Urothelium cell line (cell line): ENCODE measurements around the gene NR4A1.
A peak's percentile ranks its signal among the peaks of the same experiment; 100 is the strongest.

Experiments used
- DNase-seq: peaks from one replicate; pipeline ENCODE4 v3.0.0; 2011; ENCODE audit warnings: low spot score, mixed read lengths
- FAIRE-seq: peaks from 2 replicates; lab custom pipeline; 2011; peaks lifted over from hg19 to GRCh38; lab: Jason Lieb, UNC

NR4A1 gene

DNA sequence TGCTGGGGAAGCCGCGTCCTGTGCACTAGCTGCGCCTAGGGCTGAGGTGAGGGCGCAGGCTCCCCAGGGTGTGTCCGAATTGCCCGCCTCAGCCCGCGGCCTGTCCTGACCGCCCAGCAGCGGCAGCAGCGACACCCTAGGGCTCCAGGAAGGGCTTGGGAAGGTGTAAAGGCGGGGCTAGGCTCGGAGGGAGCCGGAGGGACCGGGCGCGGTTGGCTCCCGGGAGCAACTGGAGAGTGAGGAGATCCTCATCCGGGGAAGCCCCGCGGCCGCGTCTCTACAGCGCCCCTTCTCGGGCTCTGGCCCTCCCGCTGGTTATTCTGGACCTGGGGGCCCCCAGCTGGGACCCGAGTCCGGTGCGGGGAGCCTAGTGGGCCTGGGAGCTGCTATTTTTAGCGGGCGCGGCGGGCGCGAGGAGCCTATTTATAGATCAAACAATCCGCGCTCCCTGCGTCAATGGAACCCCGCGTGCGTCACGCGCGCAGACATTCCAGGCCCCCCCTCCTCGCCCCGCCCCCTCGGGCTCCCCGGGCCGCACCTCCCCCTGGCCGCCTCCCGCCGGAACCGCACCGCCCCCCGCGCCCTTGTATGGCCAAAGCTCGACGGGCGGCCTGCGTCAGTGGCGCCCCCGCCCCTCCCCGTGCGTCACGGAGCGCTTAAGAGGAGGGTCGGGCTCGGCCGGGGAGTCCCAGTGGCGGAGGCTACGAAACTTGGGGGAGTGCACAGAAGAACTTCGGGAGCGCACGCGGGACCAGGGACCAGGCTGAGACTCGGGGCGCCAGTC, at the start of gene NR4A1:
Gene NR4A1 (plus strand): TSS at position 685 of the 784 bp plus-strand sequence. CDS start 2,887 bp downstream, outside the sequence.
- DNase-seq, result peak; percentile 96
- FAIRE-seq, result peak; percentile 92

DNA sequence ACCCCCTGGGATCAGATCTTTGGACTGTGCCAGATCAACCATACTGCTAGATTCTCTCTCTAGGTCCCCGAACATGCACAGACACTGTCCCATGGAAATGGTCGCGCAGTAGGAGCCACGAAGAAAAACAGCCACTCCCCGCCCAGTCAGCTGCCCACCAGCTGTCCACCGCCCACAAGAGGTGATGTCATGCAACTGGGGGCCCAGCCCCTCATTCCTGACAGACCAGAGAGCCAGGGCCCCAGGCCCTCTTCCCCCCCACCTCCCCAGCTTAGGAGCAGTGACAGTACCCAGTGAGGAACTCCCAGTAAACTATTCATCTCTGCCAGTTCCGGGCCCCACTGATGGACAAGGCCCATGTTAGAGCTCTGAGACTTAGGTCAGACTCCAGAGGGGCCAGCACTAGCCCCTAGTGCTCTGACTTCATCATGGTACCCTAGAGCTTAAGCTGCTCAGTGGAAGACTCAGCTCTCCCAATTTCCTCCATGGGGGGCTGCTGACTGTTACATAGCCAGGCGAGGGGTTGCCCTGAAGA, 48.2 kb upstream of the NR4A1 start:
- FAIRE-seq (no peak), DNase-seq (no peak)

DNA sequence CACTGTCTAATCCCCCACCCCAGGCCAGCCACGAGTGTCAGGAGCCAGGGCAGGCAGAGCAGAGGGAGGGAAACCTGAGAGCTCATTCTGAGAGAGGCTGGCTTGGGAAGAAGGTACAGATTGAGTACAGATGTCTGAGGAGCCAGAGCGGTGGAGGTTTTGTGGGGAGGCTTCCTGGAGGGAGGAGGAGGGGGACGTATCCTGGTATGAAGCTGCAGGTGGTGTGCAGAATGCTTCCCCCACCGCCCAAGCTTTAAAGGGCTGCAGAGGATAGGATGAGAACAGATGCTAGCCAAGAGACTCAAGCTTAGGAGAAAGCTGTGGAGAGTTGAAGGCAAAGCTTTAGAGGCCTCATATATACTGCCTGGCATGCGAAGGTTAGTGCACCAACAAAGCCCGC, 47.7 kb upstream of the NR4A1 start:
- FAIRE-seq, result no peak
- no peak for DNase-seq

DNA sequence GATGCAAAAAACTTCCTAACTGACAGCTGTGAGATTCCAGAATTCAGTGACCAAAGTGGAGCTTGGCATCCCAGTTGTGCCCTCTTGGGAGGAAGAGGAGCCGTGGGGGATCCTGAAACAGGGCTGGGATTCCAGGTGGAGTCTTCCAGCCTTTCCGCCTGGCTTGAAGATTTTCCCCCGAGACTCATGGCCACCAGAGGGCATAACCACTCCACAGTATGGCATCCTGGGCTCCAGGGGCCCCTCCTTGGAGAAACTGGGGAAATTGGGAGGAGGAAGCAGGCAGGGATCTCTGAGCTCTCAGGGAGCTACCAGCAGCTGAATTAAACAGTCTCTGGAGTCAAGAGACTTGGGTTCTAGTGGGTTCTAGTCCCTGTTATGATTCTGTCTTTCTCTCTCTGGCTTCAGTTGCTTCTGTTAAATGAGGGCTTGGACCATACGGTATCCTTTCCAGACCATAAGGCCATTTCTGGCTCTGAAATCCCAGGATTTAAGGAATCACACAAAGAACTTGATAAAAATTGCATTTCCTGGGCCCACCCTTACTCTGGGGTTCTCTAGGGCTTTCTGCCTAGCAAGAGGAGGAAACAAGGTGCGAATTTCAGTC, 47.1 kb upstream of the NR4A1 start:
- peak; percentile 65 for DNase-seq
- FAIRE-seq, result no peak

DNA sequence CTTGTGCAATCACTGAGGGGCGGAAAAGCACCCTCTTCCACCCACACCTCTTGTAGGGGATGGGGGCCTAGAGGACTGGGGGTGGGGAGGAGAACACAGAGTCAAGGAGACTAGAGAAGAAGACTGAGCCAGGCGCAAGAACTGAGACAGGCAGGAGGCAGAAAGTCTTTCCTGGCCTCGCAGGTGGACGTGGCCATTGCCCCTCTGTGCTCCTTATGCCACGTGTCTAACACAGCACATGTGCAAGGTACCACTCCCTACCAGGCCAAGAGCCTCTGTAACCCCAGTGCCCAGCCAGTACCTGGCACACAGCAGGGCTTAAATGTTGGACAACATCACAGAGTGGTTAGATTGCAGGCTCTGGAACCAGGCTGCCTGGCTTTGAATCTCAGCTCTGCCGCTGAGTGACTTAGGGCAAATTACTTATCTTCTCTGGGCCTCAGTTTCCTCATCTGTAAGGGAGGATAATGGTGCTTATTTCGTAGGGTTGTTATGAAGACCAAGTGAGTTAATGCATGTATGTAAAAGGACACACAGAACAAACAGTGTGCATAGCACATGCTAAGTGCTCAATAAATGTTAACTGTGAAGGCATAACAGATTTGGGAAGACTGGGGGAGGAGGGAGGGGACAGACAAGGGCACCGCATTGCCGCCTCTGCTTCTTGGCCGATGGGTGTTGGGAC, 45.9 kb upstream of the NR4A1 start:
- FAIRE-seq, result no peak
- no peak for DNase-seq

DNA sequence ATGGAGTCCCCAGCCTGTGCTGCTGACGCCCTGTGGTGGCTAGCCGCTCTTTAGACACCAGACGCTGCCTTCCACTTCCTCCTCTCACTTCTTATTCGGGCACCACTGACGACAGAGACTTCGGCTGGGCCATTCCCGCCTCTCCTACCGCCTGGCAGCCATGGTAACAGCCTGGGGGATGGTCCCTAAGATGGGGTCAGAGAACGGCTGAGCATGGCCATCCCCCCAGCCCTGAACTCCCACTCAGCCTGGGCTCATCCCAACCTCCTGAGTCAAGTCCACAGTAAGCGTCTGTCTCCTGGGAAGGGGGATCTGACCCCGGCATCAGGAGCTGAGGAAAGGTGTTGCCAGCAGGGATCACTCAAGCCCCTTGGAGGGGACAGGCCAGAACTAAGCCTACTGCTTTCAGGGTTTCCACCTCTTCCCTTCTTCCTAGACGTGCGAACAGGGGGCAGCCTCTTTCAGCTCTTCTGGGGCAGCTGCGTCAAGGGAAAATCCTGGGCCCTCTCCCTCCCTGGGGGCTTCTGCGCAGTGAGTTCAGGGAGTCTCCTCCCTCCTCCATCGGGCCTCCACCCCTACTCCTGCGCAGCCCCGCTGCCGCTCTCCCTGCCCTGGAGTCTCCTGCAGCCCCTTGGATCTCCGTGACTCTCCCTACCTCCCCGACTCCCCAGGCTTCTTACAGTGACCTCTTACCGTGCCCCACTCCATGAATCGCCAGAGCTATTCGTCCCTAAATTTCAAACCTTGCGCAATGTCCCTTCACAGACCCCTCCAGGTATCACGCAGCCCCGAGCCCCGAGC, 45.1 kb upstream of the NR4A1 start:
- DNase-seq, result no peak

DNA sequence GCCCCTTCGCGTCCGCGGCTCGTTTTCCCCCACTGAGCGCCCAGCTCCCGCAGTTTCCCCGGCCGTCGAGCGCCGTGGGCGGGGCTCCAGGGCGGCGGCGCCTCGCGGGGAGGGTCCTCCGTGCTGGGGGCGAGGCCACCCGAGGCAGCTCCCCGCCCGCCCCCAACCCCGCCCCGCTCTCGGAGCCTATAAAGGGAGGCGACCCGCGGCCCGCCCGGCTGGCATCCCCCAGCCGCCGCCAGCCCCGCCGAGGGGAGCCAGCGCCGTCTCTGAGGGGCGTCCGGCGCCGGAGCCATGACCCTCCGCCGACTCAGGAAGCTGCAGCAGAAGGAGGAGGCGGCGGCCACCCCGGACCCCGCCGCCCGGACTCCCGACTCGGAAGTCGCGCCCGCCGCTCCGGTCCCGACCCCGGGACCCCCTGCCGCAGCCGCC, 44.5 kb upstream of the NR4A1 start, which contains the start of gene TAMALIN:
Gene TAMALIN (plus strand): TSS at position 221 of the 432 bp plus-strand sequence. CDS start 74 bp downstream, at position 295.
- DNase-seq, result peak; percentile 80
- no peak for FAIRE-seq

More for the DNA sequence above, 45.1 kb upstream of the NR4A1 start:
- FAIRE-seq, result no peak

DNA sequence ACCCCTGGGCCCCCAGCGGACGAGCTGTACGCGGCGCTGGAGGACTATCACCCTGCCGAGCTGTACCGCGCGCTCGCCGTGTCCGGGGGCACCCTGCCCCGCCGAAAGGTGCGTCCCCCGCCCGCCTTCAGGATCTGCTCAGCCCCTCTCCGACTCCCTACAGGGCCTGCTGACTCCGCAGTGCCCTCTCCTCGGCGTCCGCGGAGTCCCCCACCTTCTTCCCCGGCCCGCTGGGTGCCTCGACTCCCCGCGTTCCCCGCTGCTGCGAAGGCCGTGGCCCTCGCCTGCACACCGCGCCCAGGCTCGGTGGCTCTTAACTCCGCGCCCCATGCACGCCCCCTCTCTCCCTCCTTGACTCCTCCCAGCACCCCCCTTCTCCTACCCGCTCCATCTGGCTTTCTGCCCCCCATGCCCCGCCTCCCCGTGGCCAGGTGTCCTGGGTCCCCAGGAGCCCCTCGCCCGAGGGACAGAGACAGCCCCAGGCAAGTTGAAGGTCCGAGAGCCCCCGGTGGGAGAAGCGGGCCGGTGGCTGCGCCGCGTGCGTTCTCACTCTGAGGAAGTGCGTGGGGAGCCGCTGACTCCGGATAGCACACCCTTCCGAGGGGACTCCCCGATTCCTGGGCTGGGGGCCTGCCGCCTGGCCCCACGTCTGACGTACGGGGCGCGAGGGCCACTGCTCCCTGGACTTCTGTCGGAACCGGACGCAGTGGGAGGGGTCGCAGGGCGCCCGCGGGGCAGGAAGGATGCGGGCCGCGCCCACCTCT, 43.9 kb upstream of the NR4A1 start:
- FAIRE-seq, result no peak
- no peak for DNase-seq

DNA sequence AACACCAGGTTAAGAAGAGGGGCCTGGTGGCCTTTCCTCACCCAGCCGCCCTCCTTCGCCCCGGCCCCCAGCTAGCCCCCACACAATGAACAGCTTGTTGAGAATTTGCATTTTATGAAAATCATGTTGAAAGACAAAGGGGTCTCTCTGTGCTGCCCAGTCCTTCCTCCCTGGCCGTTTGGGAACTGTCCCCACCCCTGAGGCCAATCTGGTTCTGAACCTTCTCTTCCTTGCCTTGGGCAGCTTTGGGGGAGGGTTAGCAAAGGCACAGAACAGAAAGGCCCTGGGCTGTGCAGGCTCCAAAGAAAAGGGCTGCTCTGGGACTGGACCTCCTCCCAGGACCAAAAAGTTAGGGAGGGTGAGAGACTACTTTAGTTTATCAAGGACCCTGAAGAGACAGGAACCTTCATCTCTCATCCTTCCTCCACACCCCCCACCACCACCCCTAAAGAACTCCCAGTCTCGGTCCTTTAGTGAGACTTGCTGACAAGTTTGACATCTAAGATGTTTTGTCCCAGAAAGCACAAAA, 43.2 kb upstream of the NR4A1 start:
- no peak for DNase-seq
- FAIRE-seq, result no peak

DNA sequence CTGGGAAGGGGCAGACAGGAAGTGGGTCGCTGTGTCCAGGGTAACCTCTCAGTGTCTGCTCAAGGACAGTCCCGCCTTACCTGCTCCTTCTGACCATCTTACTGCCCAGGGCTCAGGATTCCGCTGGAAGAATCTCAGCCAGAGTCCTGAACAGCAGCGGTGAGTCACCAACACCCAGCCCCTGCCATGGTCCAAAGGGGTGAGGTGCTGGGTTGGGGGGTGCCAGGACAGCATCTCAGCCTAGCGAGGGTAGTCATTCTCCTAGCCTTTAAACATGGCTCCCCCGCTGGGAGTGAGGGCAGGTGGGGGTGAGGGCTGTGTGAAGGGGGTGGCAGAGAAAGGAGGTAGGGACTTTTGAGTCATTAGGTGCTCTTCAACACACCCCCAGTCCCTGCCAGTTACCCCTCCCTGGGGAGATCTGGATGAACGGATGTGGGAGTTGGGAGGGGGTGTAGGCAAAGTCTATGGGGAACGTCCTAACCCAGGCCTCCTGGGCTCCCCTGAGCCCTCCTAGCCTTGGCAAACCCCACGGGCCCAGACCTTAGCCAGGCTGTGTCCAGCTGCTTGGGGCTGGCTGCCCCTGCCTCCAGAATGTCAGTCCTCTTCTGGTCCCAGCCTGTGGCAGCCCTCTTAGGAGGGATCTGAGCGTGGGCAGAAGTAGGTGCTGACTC, 42.0 kb upstream of the NR4A1 start:
- DNase-seq, result no peak
- FAIRE-seq, result no peak

DNA sequence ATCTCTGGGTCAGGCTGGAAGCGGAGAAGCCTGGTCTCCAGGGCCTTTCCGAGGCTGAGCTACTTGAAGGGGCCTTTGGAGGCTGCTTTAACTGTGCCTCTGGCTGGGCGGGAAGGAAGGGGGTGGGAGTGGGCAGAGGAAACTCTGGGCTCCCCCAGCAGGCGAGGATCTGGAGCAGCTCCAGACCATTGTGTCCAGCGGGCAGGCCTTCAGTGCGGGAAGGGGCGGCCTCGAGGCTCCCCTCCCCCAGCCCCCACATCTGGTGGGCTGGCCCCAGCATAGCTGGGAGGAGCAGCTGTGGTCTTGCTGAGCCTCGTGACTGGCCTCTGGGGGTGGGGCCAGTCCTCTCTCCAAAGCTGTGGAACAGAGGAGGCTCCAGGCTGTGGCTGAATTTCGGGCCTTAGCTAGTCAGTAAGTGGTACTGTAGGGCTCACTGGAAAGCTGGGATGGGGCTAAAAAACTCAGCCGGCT, 41.1 kb upstream of the NR4A1 start:
- FAIRE-seq (no peak), DNase-seq (peak; percentile 75)

DNA sequence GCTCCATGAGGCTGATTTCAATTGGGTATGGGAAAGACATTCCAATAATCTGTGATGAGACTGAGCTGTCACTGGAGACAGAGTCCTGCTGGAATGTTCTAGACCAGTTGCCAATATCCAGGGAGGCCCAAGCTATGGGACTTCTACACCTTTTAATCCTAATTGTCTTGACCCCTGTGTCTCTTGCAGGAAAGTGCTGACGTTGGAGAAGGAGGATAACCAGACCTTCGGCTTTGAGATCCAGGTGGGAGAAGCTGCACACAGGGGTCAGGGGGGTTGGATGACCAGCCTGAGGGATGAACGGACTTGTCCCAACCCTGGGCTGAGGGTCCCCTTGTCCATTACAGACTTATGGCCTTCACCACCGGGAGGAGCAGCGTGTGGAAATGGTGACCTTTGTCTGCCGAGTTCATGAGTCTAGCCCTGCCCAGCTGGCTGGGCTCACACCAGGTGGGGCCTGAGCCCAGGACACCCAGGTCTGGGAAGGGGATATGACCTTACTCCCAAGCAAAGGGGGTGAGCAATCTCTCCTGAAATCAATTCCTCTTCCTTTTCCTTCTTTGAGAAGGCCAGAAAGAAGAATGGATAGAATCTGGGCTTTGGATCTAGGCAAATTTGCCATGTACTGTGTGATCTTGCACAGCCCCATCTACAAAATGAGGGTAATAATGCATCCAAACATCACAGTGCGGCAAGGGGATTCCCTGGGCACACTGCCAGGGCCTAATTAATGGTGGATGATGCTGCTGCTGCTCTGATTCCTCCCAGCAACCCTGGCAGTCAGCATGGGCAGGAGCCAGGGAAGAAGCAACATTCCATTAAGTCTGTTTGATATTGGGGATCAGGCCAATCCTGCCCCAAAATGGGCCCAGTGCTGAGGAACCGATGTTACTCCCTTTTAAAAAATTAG, 40.3 kb upstream of the NR4A1 start:
- DNase-seq (no peak), FAIRE-seq (peak; percentile 83)

DNA sequence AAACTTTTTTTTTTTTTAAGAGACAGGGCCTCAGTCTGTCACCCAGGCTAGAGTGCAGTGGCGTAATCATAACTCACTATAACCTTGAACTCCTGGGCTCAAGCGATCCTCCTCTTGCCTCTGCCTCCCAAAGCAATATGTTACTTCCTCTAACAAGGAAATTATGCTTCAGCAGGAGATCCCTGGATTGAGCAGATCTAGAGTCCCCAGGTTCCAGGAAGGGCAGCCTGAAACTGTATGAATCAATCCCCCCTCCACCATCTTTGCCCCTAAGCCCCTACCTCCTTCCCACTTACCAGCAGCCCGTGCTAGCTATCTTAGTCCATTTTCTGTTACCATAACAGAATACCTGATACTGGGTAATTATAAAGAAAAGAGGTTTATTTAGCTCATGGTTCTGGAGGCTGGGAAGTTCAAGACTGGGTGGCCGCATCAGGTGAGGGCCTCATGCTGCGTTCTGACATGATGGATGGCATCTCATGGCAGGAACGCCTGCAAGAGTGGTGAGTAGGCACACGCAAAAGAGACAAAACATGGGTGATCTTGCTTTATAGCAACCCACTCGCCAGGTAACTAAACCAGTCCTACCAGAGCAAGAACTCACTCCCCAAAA, 39.5 kb upstream of the NR4A1 start:
- no peak for FAIRE-seq

DNA sequence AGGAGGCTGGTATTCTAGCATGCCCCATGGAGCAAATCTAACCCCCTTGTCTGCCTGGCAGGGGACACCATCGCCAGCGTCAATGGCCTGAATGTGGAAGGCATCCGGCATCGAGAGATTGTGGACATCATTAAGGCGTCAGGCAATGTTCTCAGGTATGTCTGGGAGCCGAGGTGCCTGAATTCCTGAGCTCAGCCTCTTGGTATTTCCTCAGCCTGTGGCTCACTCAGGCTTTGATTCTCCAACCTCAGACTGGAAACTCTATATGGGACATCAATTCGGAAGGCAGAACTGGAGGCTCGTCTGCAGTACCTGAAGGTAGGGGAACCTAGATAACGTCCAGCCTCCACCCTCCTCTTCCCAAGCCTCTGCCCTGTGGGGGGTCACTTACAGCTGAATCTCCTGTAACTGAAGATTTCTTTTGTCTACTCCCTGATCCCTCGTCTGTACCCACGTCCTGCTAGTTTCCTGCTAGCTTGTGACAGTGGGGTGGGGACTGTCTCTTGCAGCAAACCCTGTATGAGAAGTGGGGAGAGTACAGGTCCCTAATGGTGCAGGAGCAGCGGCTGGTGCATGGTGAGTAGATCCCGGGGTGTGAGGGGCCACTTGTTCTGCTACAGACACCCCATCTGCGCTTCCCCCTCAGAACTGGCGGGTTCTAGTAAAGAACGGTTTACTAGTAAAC, 37.5 kb upstream of the NR4A1 start:
- no peak for DNase-seq
- FAIRE-seq, result no peak

More for the DNA sequence above, 39.5 kb upstream of the NR4A1 start:
- DNase-seq, result no peak

DNA sequence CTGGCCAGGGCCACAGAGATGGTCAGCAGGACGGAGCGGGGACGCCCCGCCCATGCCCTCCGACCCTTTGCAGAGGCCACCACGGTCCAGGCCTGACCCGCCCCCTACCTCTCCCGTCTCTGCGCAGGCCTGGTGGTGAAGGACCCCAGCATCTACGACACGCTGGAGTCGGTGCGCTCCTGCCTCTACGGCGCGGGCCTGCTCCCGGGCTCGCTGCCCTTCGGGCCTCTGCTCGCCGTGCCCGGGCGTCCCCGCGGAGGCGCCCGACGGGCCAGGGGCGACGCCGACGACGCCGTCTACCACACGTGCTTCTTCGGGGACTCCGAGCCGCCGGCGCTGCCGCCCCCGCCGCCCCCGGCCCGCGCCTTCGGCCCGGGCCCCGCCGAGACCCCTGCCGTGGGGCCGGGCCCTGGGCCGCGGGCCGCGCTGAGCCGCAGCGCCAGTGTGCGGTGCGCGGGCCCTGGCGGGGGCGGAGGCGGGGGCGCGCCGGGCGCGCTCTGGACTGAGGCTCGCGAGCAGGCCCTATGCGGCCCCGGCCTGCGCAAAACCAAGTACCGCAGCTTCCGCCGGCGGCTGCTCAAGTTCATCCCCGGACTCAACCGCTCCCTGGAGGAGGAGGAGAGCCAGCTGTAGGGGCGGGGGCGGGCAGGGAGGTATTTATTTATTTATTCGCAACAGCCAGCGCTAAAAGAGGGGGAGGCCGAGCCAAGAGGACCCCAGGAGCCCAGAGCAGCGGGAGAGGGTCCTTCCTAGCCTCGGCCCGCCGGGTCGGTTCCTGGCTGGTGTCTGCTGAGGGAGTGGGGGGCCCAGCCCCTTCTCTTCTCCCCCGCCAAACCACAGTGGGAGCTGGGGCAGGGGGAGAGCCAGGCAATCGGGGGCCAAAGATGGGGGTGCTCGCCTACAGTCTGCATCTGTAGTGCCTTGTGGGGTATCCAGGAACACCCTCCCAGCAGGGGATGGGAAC, 36.4 kb upstream of the NR4A1 start:
- FAIRE-seq, result no peak

More for the DNA sequence above, 36.4 kb upstream of the NR4A1 start:
- DNase-seq, result no peak
